Measurements from ENCODE around the gene EIF3F. TPM values are rescaled to one million over a fixed set of nuclear protein-coding genes. Genes with fewer than 3 reads are reported as not detected.

EIF3F gene
- total and polyA plus RNA-seq, 2 of the 13 experiments (the other 11 are each of a cell fraction or from before 2014, with no cell fraction given) = 109 to 191 TPM

GRCh38 chr11:7971846-7972245 lies 15.3 kb upstream of the EIF3F start:
- ATAC-seq (no peak), DNase-seq (ENCODE audit: low spot score) (no peak), FAIRE-seq (no peak)
- Histone ChIP-seq H3K4me1 (ENCODE audit: insufficient read depth, low read length) (no peaks in the 10 kb centered on the region), H3K4me2 (ENCODE audit: low read depth, low read length) (no peak overlapping the region), H3K9me3 (ENCODE audit: low read length) (no peaks in the 10 kb centered on the region), H3K27ac (ENCODE audit: extremely low read length, insufficient read depth, low read length) (no peak overlapping the region), H3K9ac (ENCODE audit: insufficient read depth, low read depth, low read length) (no peak overlapping the region), H4K20me1 (ENCODE audit: insufficient read depth, low read length) (no peaks in the 10 kb centered on the region), H2AFZ (ENCODE audit: low read length) (no peak overlapping the region), H3K4me3 (replicated peaks in 1 of 3; ENCODE audit: insufficient read depth in 1 of 3, low read depth in 2 of 3, low read length in 3 of 3) (no peak overlapping the region), H3K27me3 (ENCODE audit: control insufficient read depth in 1 of 2, insufficient read depth in 2 of 2, low read length in 2 of 2) (no peaks in the 10 kb centered on the region), H3K79me2 (ENCODE audit: insufficient read depth, low read length) (no peaks in the 10 kb centered on the region), H3K36me3 (replicated peaks in 1 of 2; ENCODE audit: control insufficient read depth in 1 of 2, insufficient read depth in 2 of 2, low read length in 2 of 2) (no peaks in the 10 kb centered on the region)
- in situ Hi-C loops (cut with HindIII; ENCODE audit: extremely low pct_ligation_motif_present, low pct_unique_long_range_greater_than_20kb) (no loop called here), intact Hi-C loops (cut with micrococcal nuclease; ENCODE audit: unreplicated experiment) (no loop called here)
- no TSS peak for BruUV-seq (replicated peaks)
- TF ChIP-seq SOX6 (IDR thresholded peaks at IDR 0.05) = no peak
- TF ChIP-seq SOX6 (CRISPR knock-in tag; IDR thresholded peaks at IDR 0.05) = no peak
- POLR2A ChIA-PET = no interaction called here
- CTCF ChIA-PET (ENCODE audit: low intra/inter-chr PET ratio, low total read pairs) = no interaction called here

- H3K27me3 ChIP-seq (ENCODE audit: control insufficient read depth in 1 of 2, insufficient read depth in 2 of 2, low read length in 2 of 2) = no peaks in the 10 kb centered on the region
- H4K20me1 ChIP-seq (ENCODE audit: insufficient read depth, low read length) = no peaks in the 10 kb centered on the region
- H3K4me1 ChIP-seq (ENCODE audit: insufficient read depth, low read length) = no peaks in the 10 kb centered on the region
- in situ Hi-C loops (cut with HindIII; ENCODE audit: extremely low pct_ligation_motif_present, low pct_unique_long_range_greater_than_20kb) (no loop called here), intact Hi-C loops (cut with micrococcal nuclease; ENCODE audit: unreplicated experiment) (no loop called here)
- H3K27ac ChIP-seq (ENCODE audit: extremely low read length, insufficient read depth, low read length) = no peak overlapping the region
- no TSS peak for BruUV-seq (replicated peaks)
- H3K4me3 ChIP-seq (replicated peaks in 1 of 3; ENCODE audit: insufficient read depth in 1 of 3, low read depth in 2 of 3, low read length in 3 of 3) = no peak overlapping the region
- ChIA-PET CTCF (ENCODE audit: low intra/inter-chr PET ratio, low total read pairs) (no interaction called here), POLR2A (no interaction called here)
- no peak overlapping the region for H3K4me2 ChIP-seq (ENCODE audit: low read depth, low read length)
- H3K9ac ChIP-seq (ENCODE audit: insufficient read depth, low read depth, low read length) = no peak overlapping the region
- ATAC-seq (no peak), FAIRE-seq (no peak), DNase-seq (ENCODE audit: low spot score) (no peak)
- H2AFZ ChIP-seq (ENCODE audit: low read length) = no peak overlapping the region
- no peaks in the 10 kb centered on the region for H3K36me3 ChIP-seq (replicated peaks in 1 of 2; ENCODE audit: control insufficient read depth in 1 of 2, insufficient read depth in 2 of 2, low read length in 2 of 2)
- no peaks in the 10 kb centered on the region for H3K9me3 ChIP-seq (ENCODE audit: low read length)
- H3K79me2 ChIP-seq (ENCODE audit: insufficient read depth, low read length) = no peaks in the 10 kb centered on the region
- WGBS (ENCODE audit: low lambda C conversion rate) = under 1% methylated on average over 5 of the region's 5 CpGs
- TF ChIP-seq ZNF792 (CRISPR knock-in tag; IDR thresholded peaks at IDR 0.05) (no peak), GFI1 (CRISPR knock-in tag; IDR thresholded peaks at IDR 0.05; ENCODE audit: borderline replicate concordance) (no peak), ZBTB46 (CRISPR knock-in tag; IDR thresholded peaks at IDR 0.05; ENCODE audit: borderline replicate concordance) (no peak), ETV5 (CRISPR knock-in tag; IDR thresholded peaks at IDR 0.05; ENCODE audit: borderline replicate concordance) (no peak), MAFK (conservative IDR thresholded peaks at IDR 0.05 in 1 of 2, IDR thresholded peaks at IDR 0.05 in 1 of 2; ENCODE audit: low read length in 2 of 2) (no peak), ZBTB3 (CRISPR knock-in tag; IDR thresholded peaks at IDR 0.05; ENCODE audit: borderline replicate concordance, low read depth) (no peak), SRY (CRISPR knock-in tag; IDR thresholded peaks at IDR 0.05) (no peak)
- TF ChIP-seq, protein P1, sequence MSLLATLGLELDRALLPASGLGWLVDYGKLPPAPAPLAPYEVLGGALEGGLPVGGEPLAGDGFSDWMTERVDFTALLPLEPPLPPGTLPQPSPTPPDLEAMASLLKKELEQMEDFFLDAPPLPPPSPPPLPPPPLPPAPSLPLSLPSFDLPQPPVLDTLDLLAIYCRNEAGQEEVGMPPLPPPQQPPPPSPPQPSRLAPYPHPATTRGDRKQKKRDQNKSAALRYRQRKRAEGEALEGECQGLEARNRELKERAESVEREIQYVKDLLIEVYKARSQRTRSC (CRISPR knock-in tag; IDR thresholded peaks at IDR 0.05; ENCODE audit: low read depth) = no peak
- TF ChIP-seq, protein P2, sequence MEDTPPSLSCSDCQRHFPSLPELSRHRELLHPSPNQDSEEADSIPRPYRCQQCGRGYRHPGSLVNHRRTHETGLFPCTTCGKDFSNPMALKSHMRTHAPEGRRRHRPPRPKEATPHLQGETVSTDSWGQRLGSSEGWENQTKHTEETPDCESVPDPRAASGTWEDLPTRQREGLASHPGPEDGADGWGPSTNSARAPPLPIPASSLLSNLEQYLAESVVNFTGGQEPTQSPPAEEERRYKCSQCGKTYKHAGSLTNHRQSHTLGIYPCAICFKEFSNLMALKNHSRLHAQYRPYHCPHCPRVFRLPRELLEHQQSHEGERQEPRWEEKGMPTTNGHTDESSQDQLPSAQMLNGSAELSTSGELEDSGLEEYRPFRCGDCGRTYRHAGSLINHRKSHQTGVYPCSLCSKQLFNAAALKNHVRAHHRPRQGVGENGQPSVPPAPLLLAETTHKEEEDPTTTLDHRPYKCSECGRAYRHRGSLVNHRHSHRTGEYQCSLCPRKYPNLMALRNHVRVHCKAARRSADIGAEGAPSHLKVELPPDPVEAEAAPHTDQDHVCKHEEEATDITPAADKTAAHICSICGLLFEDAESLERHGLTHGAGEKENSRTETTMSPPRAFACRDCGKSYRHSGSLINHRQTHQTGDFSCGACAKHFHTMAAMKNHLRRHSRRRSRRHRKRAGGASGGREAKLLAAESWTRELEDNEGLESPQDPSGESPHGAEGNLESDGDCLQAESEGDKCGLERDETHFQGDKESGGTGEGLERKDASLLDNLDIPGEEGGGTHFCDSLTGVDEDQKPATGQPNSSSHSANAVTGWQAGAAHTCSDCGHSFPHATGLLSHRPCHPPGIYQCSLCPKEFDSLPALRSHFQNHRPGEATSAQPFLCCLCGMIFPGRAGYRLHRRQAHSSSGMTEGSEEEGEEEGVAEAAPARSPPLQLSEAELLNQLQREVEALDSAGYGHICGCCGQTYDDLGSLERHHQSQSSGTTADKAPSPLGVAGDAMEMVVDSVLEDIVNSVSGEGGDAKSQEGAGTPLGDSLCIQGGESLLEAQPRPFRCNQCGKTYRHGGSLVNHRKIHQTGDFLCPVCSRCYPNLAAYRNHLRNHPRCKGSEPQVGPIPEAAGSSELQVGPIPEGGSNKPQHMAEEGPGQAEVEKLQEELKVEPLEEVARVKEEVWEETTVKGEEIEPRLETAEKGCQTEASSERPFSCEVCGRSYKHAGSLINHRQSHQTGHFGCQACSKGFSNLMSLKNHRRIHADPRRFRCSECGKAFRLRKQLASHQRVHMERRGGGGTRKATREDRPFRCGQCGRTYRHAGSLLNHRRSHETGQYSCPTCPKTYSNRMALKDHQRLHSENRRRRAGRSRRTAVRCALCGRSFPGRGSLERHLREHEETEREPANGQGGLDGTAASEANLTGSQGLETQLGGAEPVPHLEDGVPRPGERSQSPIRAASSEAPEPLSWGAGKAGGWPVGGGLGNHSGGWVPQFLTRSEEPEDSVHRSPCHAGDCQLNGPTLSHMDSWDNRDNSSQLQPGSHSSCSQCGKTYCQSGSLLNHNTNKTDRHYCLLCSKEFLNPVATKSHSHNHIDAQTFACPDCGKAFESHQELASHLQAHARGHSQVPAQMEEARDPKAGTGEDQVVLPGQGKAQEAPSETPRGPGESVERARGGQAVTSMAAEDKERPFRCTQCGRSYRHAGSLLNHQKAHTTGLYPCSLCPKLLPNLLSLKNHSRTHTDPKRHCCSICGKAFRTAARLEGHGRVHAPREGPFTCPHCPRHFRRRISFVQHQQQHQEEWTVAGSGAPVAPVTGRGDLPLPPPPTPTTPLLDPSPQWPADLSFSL (CRISPR knock-in tag; IDR thresholded peaks at IDR 0.05) = no peak
Measured at GRCh38 chr11:7973011-7973410, 14.1 kb upstream of the EIF3F start.

Data from HepG2 (cell line).